Stimulated activated CD8-positive, alpha-beta memory T cell treated with anti-CD3 and anti-CD28 coated beads, Interleukin-15, amount 100 ng/mL, for 4 hours (primary cell): ENCODE measurements around the gene GREB1L.
"Not testable (repeated sequence)": the region's sequence is repeated elsewhere in the genome, so short reads cannot be mapped to it uniquely, and the experiment has no call there.

Experiments used
- DNase-seq, 2 donors: peaks; one replicate each; pipeline ENCODE4 v3.0.0-alpha.2; 2020; ENCODE audit warnings: low read depth in 2 of 2

Gene GREB1L

DNA sequence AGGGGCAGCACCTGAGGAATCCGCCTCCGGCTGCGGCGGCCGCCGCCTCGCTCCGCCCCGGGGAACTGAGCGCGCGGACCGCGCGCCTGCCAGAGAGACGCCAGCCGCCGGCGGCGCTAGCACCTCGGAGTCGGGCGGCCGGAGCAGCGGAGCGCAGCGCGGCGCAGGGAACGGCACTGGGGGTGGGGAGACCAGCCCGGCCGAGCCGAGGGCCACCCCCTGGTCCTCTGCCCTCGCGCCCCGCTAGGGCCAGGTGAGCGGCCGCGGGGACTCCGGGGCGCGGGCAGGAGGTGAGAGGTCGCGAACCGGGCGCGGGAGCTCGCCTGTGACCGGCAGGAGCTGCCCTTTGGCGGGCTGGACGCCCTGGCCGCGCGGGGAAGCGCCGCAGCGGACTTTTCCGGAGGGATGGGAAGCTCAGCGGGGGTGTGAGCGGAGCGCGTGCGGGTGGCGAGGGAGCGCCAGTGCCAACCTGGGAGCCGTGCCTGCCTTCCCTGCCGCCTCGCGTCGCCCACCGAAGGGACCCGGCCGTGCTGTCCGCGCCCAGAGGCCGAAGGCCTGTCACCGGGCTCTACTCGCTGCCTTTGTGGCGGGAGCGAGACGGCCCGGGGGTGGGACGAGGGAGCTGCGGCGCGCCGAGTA, at the start of gene GREB1L:
TSS of gene GREB1L (plus strand) at position 92 of the 639 bp plus-strand sequence. CDS start 141,287 bp downstream, outside the sequence.
- no peak for DNase-seq

DNA sequence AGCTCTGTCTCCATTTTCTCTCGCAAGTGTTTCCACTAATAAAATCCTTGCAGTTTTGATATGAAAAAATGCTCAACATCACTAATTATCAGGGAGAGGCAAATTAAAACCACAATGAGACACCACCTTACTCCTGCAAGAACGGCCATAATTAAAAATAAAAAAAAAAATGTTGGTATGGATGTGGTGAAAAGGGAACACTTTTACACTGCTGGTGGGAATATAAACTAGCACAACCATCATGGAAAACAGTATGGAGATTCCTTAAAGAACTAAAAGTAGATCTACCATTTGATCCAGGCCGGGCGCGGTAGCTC, 49.8 kb upstream of the GREB1L start:
- no peak for DNase-seq

DNA sequence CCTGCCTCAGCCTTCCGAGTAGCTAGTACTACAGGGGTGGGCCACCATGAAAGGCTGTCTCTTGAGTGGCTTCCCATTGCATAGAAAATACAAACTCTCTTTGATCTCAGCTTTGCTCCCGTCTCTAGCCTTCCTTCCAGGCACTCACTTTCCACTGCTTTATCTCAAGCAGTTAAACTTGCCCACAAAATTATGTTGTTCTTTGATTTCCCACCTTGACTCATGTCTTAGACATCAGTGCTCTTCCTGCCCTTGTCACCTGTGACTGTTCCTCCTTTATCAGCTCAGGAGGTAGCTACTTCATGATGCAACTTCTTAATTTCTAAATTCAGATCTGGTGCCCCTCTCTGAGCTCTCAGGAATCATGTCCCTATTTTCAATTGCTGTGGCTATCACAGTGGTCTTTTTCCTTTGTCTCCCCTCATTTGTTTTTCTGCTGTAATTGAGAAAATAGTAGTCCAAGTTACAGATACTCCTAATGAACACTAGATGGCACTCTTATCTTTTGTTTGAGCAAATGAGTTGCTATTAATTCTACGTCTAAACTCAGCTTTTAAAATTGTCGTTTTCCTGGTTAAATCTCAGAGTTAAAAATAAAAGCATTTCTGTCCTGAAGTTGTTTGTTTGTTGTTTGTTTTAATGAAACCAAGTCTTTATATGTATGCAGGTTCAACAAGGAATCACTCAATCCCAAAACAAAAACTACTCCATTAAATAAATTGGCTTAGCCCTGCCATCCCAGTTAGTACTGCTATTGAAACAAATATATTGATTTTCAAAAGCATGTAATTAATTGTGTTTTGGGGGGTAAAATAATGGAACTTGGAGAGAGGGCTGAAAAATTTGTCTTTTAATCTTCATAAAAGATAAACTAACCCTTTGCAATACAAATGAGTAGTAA, 46.9 kb upstream of the GREB1L start:
- DNase-seq, result no peak

DNA sequence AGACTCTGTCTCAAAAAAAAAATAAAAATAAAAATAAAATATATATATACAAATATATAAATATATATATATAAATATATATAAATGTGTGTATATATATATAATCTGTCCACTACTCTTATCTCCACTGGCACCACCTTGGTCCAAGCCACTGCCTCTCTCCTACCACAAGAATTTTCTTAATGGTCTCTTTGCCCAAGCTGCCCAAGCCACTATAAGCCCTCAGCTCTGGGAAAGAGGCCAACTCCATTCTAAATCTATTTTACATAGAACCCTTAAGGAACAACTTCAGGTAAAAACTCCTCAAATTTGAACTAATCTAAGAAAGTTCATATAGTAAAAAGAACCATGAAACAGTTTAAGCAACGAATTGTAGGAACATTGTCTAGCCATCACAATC, 45.6 kb upstream of the GREB1L start:
- DNase-seq, result no peak

DNA sequence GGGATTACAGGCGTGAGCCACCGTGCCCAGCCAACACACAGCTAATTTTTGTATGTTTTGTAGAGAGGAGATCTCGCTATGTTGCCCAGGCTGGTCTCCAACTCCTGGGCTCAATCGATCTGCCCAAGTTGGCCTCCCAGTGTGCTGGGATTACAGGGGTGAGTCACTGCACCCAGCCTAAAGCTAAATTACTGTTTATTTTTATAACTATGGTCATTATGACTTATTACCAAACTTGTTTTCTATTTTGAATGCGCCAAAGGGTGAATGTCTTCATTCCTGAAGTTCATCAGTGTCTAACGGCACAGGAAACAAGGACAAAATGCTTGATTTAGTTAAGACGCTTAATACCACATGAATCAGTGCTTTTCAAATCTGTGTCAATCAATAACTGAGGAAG, 38.9 kb upstream of the GREB1L start:
- DNase-seq, result no peak

DNA sequence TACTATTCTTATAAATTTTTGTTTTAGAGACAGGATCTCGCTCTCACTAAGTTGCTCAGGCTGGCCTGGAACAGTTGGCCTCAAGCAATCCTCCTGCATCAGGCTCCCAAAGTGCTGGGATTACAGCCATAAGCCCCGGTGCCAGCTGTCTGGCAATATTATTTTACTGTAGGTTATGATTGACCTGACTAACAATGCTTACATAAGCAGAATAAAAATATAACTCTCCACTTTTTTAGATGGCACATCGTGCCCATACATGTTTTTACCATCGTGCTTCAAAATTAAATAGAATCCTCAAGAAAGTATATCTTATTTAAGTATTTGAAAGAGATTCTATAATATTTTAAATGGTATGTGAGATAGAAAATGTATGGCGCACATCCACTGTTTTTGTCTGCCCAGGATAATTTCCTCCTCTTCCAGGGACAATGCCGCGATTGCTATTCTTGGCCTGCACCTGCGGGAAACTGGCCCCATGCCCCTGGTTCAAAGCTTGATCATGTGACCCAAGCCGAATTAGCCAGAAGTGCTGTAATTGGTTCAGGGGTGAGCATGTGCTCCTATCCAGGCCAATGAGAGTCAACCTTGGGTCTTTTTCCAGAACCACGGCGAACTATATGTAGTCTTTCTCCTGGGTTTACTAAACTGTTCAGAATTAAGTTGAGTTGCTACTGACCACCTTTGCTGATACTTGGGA, 38.3 kb upstream of the GREB1L start:
- no peak for DNase-seq

DNA sequence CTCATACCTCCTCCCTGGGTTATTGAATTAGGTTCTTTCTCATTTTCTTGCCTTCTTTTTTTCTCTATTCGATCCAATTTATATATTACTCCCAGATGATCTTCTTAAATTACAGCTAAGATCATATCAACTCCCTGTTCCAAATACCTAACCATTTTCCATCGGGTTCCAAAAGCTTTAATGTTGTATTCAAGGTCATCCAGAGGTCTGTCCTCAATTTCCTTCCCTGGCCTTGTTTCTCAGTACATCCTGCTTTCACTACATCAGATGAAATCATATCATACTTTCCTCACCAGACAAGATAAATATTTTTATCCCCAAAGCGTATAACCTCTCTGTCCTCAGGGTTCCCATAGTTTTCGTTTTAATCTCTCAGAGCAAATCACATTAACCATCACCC, 36.3 kb upstream of the GREB1L start:
- no peak for DNase-seq

DNA sequence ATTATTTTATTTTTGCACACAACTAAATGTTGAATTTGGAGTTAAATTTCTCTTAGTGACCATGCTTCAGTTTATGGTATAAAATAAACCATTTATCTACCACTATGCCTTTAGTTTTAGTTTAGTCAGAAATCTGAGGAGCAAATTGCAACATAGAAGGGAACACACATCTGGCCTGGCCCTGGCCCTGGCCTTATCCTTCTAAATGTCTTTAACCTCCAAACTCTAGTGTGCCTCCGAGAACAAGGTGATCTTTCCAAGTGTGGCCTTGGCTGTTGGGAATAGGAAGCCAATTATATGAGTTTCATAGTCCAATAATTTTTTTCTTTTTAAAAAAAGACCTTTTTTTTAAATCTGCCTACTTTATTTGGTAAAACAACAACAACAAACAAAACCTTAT, 31.8 kb upstream of the GREB1L start:
- no peak for DNase-seq

DNA sequence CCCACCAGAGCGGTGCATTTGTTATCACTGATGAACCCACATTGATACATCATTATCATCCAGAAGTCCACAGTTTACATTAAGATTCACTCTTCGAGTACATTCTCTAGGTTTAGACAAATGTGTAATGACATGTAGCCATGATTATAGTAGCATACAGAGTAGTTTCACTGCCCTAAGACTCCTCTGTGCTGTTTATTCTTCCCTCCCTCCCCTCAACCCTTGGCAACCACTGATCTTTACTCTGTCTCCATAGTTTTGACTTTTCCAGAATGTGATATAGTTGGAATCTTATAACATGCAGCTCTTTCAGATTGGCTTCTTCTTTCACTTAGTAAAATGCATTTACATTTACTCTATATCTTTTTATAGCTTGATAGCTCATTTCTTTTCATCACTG, 31.2 kb upstream of the GREB1L start:
- DNase-seq, result no peak

DNA sequence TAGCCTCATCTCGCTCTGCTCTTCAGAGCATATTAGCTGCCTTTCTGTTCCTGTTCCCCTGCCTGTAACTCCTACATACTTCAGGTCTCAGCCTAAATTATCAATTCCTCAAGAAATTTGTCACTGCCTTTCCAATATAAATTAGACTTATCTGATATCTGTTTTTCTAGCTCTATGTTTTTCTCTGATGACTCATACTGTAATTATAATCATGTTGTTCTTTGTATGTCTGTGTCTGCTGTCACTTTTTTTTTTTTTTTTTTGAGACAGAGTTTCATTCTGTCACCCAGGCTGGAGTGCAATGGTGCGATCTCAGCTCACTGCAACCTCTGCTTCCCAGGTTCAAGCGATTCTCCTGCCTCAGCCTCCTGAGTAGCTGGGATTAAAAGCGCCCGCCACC, 27.6 kb upstream of the GREB1L start:
- DNase-seq, result not testable (repeated sequence)

DNA sequence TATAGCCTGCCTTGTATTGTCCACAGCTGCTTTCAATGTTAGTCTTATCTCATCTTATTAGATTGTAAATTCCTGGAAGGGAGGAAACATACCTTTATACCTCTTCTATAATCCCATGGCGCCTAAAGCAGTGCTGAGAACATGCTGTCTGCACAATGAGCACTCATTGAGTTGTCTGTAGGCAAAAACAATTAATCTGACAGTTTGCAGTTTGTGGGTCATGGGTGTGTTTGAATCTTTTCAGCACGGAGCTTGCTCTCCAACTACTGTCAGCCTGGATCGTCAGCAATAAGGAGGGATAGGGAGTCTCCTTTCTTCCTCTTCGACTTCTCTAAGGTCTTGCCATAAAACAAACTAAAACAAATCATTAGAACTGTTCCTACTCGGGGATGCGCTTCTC, 26.5 kb upstream of the GREB1L start:
- DNase-seq, result no peak

DNA sequence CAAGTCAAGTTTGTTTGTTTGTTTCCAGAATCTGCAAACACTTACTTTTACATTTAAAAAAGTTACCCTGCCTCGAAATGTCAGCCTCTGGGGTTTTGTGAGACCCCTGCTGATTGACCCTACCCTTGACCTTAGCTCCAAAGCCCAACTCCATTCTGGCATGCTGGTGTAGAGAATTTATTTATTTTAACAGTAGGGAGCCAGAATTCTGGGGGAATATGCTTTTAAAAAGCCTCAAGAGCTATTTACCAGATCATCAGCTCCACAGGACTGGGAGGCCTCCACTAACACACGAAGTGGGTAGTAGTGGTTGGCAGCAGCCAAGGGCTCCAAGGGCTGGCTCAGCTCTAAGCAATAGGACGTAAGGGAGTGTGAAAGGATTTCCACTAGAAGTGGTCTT, 23.2 kb upstream of the GREB1L start:
- no peak for DNase-seq

DNA sequence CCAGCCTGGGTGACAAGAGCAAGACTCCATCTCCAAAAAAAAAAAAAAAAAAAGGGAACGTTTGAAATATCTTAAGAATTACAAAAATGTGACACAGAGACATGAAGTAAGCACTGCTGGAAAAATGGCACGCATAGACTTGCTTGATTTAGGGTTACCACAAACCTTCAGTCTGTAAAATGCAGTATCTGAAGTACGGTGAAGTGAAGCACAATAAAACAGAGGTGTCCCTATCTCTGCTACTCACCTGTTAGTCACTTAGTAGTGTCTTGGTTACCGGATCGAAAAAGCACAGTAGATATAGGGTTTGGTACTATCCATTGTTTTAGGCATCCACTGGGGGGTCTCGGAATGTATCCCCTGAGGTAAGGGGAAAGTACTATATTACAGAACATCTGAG, 11.6 kb upstream of the GREB1L start:
- DNase-seq, result no peak

DNA sequence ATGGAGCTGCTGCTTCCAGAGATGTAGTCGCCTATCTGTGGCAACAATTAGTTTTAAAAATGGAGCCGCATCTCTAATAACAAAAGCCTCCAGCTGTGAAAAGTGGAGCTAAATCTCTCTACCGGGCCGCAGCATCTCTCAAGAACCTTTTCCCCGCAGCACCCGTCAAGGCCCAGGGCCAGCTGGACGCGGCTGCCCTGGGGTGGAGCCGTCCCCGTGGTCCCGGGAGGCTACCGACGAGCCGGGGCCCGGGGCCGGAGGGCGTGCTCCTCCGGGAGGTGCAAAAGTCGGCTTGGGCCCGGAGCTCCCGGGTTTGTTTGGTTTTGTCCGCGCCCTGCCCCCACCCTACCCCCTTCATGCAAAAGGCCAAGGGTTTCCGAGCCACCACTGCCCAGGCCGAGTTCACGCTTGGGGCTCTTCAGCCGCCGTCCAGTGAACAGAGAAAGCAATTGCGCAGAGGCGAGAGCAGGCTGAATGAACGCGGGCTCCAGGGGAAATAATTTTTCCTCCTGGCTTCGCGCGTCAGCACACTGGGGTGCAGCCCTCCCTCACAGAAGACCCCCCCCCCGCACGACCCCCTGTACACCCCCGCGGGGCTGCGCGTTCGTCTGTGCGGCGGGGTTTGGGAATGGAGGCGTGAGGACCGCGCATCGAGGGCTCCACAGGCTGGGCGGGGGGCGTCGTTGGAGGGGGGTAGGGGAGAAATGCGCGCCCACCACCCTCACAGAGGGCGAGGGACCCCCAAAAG, 557 bp upstream of the GREB1L start:
- DNase-seq, result no peak

DNA sequence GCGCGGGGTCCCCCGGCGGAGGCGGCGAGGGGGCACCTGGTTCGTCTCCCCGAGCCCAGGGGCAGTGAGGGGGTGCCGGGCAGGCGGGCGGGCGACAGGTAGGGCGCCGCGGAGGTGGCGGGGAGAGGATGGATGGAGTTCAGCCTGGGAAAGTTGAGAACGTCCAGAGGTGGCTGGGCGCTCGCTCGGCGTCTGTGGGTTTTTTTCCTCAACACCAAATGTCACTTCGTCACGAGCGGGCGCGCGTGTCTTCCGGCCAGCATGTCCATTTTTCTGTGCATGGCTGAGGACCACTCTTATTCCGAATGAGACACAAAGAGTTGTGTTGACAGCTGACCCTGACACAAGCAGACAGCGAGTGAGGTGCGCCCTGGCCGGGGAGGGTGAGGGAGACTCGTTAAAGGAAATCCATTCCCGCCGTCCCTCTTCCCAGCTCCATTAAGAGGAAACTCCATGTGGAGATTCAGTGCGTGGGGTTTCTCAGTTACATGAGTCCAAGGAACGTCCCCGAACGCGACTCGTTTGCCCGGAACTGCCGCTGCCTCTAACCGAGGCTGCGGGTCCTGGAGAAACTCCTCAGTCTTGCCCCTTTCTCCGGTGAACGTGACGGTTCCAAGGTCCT, 859 bp downstream of the GREB1L start:
- no peak for DNase-seq

DNA sequence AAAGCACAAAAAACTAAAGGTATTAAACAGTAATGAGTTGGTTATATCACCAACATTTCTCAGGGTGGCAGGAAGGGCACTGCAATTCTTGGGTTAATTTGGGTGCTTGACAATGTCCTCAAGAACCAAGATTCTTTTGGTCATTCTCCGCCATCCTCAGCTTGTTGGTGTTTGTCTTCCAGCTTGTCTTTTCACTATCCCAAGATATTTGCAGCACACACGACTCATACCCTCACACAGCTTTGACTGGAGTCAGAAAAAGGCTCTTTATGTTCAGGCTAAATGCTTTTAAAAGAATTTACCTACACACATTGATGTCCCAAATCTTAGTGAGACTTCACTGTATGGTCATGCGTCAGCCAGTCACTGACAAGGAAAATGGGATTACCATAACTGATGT, 12.5 kb downstream of the GREB1L start:
- DNase-seq, result no peak

DNA sequence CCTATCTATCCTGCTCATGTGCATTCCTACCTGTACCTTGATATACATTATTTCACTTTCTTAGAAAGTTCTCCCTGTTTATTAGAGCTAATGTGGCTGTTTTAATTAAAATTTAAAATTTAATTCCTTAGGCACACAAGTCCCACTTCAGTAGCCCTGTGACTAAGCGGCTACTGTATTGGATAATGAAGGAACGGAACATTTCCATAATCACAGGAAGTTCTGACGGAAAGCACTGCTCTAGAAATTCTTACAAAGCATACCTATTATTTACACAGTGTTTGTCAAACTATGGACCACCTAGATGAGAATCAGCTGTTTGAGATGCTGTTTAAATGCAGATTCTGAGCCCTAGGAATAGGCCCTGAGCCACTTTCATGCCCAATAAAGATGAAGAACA, 13.2 kb downstream of the GREB1L start:
- DNase-seq, result no peak

DNA sequence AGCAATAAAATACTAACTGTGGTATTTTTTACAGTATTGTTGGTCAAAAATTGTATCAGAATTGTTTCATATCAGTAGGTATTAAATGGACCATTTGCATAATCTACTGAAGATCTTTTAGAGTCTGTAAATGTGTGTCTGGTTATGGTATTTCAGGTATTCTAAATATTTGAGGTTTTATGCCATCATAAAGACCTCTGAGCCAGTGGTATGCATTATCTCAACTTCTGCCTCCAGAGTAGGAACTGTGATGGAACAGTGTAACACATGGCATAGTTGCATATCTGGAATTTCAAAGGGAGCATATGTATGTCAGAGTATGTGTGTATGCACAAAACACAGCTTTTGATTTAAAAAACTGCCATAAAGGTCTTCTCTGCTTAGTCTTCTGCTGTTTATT, 15.4 kb downstream of the GREB1L start:
- DNase-seq, result no peak

DNA sequence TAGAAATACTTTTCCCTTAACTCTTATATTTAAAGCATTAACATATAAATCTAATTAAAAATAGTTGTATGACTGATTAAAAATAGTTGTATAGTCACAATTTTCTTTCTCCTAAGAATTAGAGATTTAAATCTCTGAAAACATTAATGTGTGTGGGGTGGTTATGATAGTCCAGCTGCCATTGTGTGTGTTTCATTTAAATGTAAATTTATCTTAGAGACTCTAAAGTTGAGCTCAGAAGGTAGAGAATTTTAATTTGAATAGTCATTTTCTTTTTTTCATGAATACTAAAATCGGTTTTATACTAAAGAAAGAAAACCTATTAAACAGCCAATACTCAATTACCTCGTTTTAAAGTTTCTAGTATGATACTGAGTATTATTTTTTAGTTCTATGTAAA, 18.6 kb downstream of the GREB1L start:
- DNase-seq, result no peak

DNA sequence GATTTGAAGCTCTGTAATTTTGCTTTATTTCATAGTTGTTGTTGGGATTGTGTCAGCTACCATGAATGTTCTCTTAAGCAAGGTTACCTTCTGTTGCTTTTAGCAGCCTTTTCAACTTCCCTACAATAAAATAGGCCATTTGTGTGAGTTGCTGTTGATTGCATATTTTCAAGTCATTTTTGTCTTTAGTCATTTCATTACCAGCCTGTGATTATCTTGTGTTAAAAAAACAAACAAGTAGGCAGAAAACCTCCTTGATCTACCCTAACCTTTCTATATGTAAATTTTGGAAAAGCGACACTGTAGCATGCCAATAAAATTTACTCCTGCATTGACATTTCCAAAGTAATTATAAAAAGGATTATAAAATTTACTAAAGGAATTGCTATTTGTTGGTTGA, 19.3 kb downstream of the GREB1L start:
- no peak for DNase-seq

DNA sequence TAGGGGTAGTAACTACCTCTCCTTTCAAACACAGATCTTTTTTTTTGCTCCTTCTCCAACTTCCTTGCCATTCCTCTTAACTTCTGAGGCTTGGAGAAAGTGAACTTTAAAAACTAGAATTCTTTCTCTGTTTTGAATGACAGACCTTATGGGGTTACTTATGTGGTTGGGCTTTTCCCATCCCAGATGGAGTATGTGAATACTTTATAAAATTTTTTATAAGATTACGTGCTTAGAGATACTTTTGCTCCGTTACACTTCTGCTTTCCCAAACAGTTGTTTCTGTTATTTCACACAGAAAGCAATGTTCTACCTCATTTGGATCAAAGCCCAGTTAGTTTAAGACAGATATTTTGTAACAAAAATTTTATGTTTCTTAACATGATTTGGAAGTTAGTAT, 20.2 kb downstream of the GREB1L start:
- no peak for DNase-seq

DNA sequence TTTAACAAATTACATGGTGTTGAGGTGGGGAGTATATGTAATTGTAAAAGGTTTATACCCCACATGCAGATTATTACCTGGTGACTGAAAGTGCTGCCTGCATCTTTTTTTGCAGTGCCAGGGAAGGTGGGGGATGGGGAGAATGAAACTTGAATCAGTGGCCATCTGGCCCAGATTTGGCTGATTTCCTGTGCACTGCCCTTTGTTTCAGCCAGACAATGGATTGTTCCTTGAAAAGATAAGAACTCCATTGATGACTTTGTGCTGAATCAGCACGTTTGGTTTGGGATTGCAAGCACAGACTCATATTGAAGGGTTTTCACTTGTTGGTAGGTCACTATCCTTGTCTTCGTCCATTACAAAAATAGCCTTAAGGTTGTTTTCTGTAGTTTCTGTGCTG, 20.9 kb downstream of the GREB1L start:
- DNase-seq, result no peak
